ENCODE measurements around the gene RNF32.

GRCh38 chr7:156666368-156667109 lies 26.0 kb downstream of the RNF32 start:
- no peak for TF ChIP-seq CTCF (IDR thresholded peaks at IDR 0.05)
- no peak for TF ChIP-seq ARID4B (CRISPR knock-in tag; IDR thresholded peaks at IDR 0.05; ENCODE audit: borderline replicate concordance)
- no peak for TF ChIP-seq ZNF512 (CRISPR knock-in tag; IDR thresholded peaks at IDR 0.05; ENCODE audit: borderline replicate concordance)
- TF ChIP-seq MAX (CRISPR knock-in tag; IDR thresholded peaks at IDR 0.05) = no peak
- TF ChIP-seq FOXK1 (CRISPR knock-in tag; IDR thresholded peaks at IDR 0.05) = no peak

All from WTC11 (cell line).